ENCODE results near the gene LSG1.

The LSG1 gene

GRCh38 chr3:194671900-194672808 lies at the start of gene LSG1:
Gene LSG1 (minus strand): TSS chr3:194672191. CDS start chr3:194672162, 29 bp downstream.
- peak; percentile 41 to 92 (median 80) for DNase-seq

GRCh38 chr3:194720048-194720447 lies 48.1 kb upstream of the LSG1 start:
- DNase-seq = no peak

DNA sequence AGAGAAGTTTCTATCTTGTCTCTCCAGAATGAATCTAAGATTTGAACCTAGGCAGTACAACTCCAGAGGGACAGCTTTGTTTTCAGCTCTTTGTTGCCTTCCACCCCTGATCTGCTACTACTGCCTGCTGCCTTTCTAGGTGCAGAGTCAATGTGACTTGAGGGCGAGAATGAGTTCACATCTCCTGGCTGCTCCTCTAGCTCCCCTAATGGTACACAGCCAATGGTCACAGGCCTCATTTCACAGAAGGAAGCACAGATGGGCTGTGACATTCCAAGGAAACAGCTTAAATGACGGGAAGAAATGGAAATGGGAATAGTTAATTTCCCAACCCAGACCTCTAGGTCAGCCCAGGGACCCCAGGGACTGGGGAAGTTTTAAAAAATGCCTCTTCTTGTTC lies 46.1 kb upstream of the LSG1 start:
- DNase-seq = no peak

DNA sequence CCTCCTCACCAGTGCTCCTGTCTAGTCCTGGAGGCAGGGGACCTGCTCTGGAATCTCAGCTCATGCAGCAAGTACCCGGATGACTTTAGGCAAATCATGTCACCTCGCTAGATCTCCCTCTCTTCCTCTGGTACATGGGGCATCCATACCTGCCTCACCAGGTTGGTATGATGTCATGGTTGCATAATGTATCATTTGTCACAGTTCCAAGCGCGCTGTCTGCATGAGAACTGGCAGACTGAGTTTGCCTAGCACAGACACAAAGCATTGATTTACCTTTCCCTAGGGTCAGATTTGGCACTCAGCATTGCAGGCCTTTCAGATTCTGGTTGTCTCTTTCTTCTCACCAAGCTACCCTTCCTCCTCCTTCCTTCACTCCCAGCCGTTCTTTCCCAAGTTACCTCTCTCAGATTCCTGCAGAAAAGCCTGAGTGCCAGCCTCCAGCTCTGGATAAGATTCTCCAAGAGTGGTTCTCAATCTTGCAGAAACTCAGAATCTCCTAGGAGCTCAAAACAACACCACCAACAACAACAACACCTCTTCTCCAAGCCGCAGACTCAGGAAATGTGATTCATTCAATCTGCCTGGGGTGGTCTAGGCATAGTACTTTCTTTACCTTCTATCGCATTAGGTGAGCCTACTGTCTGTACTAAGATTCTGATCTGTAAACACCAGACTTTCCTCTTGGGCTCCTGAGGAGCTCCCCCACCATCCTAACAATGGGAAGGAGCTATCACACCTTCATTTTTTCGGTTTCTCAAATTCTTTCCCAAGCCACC lies 43.2 kb upstream of the LSG1 start:
- DNase-seq = no peak

- no peak for DNase-seq
Measured at GRCh38 chr3:194714564-194714963, 42.6 kb upstream of the LSG1 start.

GRCh38 chr3:194714137-194714455 lies 42.1 kb upstream of the LSG1 start:
- no peak for DNase-seq

- no peak for DNase-seq
Measured at GRCh38 chr3:194713299-194714136, 41.5 kb upstream of the LSG1 start.

DNA sequence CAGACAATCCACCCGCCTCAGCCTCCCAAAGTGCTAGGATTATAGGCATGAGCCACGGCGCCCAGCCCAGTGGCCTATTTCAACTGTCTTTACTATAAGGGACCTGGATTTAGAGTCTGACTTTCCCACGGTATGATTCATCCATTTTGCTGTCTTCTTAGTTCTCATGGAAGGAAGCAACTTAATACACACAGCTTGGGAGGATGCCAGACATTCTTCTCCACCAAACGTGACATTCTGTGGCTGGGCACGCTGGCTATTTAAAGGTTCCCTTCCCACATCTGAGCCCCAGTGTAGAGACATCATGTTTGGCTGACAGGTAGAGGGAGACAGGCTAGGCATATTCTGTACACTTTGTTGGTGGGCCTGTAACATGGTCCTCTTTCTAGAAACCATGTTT lies 39.9 kb upstream of the LSG1 start:
- DNase-seq = no peak

DNA sequence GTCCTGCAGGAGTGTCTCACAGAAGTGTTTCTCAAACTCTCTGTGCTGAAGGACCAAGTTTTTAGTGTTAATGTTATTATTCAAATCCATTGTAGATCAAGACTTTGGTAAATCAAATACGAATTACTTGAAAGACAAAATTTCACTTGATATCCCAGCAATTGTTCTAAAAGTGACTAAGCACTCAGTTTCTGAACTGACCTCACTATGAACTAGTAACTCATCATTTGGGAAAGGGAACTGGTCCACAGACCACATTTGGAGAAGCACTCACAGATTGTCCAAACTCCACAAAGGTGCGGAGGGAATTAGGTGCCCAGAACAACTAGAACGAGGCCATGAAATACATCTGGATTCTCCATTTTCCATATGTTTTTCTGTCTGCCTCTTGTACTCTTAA lies 39.3 kb upstream of the LSG1 start:
- no peak for DNase-seq

GRCh38 chr3:194707147-194707540 lies 35.2 kb upstream of the LSG1 start:
- DNase-seq = no peak

DNA sequence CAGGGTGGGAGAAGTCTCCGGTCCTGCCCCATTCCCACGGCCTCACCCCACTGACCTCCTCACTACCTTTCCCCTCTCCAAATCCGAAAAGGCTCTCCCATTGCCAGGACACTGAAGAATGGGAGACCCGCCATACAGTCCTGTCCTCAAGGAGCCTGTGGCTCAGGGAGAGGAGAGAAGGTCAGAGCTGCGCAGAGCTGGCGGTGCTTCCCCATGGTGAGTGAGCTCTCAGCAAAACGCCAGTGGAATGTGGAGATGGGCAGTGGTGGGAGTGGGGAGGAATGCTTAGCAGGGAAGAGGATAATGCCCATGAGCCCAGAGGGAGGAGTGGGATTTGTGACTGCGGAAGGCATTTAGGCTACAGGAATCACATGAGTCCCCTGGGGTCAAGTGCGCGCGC lies 33.8 kb upstream of the LSG1 start:
- DNase-seq = no peak

DNA sequence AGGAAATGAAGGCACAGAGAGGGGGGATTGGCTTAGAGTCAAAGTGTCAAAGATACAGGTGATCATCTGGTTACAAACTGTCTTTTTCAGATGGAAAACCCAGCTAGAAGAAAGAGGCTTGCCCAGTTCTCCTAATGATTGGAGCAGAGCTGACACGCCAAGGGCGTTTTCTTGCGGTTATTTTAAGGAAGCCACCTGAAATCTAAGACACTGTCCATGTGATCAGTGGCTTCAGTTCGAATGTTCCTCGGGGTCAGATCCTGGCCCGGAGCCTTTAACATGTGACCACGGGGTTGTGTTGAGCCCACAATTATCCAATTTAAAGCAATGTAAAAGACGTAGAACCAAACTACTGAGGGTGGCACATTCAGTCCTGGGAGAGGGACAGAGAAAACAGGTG lies 33.2 kb upstream of the LSG1 start:
- no peak for DNase-seq

GRCh38 chr3:194702545-194702944 lies 30.6 kb upstream of the LSG1 start:
- DNase-seq = no peak

- DNase-seq = no peak
Measured at GRCh38 chr3:194696702-194697101, 24.7 kb upstream of the LSG1 start.

- DNase-seq = no peak
Measured at GRCh38 chr3:194691481-194692283, 19.7 kb upstream of the LSG1 start.

GRCh38 chr3:194690501-194691372 lies 18.7 kb upstream of the LSG1 start:
- DNase-seq = no peak

- DNase-seq = no peak
Measured at GRCh38 chr3:194689493-194689944, 17.5 kb upstream of the LSG1 start.

DNA sequence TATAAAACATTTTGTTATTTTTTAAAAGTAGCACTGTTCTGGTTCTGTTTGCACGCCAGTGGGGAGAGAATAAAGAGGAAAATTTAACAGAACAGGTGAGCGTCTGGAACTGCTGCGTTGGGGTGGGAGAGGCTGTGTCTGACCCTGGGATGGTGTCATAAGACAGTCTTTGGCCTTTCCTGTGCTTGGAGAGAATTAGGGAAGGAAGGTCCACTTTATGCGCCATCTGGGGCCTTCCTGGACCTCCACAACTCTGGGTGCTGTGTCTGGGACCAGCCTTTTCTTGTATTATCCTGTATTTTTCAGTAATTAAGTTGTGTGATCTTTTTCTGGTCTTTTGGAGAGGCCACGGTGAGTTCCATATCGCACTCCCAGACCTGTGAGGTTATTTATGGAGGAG lies 17.0 kb upstream of the LSG1 start:
- no peak for DNase-seq

- DNase-seq = no peak
Measured at GRCh38 chr3:194688200-194688740, 16.3 kb upstream of the LSG1 start.
